ENCODE results near the gene UROS.

Gene UROS

DNA sequence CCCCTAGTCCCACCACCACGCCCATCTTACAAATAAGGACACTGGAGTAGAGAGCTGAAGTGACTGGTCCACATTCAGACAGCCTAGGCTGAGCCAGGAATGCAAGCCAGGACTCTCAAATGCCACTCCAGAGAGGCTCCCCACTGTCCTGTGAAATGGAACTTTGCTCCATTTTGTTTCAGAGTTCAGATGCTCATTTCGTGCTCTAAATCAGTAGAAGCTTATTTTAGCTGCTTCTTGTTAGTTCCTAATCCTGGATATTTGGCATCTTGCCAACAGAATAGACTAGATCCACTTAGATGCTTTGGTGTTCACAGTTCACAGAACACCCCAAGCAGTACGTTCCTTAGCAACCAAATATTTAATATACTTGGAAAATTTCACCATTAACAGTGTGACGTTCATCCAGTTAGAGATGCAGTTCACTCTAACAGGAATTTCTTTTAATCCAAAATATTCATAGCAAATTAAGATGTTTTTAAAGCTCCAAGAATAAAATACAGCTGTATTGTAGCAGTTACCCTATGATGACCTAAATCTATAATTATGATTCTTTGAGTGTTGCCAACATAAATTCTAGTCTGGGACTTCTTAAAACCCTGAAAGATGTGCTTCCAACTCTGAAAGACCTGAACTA lies 54.7 kb downstream of the UROS start (continued):
- TF ChIP-seq, protein P1, sequence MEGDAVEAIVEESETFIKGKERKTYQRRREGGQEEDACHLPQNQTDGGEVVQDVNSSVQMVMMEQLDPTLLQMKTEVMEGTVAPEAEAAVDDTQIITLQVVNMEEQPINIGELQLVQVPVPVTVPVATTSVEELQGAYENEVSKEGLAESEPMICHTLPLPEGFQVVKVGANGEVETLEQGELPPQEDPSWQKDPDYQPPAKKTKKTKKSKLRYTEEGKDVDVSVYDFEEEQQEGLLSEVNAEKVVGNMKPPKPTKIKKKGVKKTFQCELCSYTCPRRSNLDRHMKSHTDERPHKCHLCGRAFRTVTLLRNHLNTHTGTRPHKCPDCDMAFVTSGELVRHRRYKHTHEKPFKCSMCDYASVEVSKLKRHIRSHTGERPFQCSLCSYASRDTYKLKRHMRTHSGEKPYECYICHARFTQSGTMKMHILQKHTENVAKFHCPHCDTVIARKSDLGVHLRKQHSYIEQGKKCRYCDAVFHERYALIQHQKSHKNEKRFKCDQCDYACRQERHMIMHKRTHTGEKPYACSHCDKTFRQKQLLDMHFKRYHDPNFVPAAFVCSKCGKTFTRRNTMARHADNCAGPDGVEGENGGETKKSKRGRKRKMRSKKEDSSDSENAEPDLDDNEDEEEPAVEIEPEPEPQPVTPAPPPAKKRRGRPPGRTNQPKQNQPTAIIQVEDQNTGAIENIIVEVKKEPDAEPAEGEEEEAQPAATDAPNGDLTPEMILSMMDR (tag by site-specific recombination; IDR thresholded peaks at IDR 0.05), result no peak
- TF ChIP-seq SETDB1 (IDR thresholded peaks at IDR 0.05; ENCODE audit: insufficient read length, low read length) (no peak), ZNF174 (tag by site-specific recombination; IDR thresholded peaks at IDR 0.05) (0 out of 2 replicates have a peak, but pooled peaks have one; percentile 71), ZNF292 (tag by site-specific recombination; IDR thresholded peaks at IDR 0.05; ENCODE audit: borderline replicate concordance, low read depth) (no peak), ZNF561 (tag by site-specific recombination; IDR thresholded peaks at IDR 0.05; ENCODE audit: borderline replicate concordance) (peak; percentile 63; the same call in 1 of the 2 replicates), ZNF140 (tag by site-specific recombination; IDR thresholded peaks at IDR 0.05) (no peak), ZNF423 (tag by site-specific recombination; IDR thresholded peaks at IDR 0.05) (no peak), GLI4 (tag by site-specific recombination; IDR thresholded peaks at IDR 0.05) (no peak), ZNF341 (tag by site-specific recombination; IDR thresholded peaks at IDR 0.05; ENCODE audit: low read depth) (no peak), MZF1 (tag by site-specific recombination; IDR thresholded peaks at IDR 0.05; ENCODE audit: borderline replicate concordance) (no peak), MYNN (tag by site-specific recombination; IDR thresholded peaks at IDR 0.05; ENCODE audit: borderline replicate concordance) (no peak), ZNF266 (tag by site-specific recombination; IDR thresholded peaks at IDR 0.05; ENCODE audit: low read depth) (no peak), ZNF202 (tag by site-specific recombination; IDR thresholded peaks at IDR 0.05; ENCODE audit: borderline replicate concordance) (no peak), ZXDB (tag by site-specific recombination; IDR thresholded peaks at IDR 0.05) (no peak), BCL11B (tag by site-specific recombination; IDR thresholded peaks at IDR 0.05; ENCODE audit: low read depth) (no peak), PRDM1 (tag by site-specific recombination; IDR thresholded peaks at IDR 0.05) (no peak), ZNF324 (tag by site-specific recombination; IDR thresholded peaks at IDR 0.05) (no peak), ZNF510 (tag by site-specific recombination; IDR thresholded peaks at IDR 0.05; ENCODE audit: insufficient replicate concordance) (no peak), ZNF280C (tag by site-specific recombination; IDR thresholded peaks at IDR 0.05) (no peak), HOXC10 (CRISPR knock-in tag; IDR thresholded peaks at IDR 0.05) (no peak), ZNF571 (tag by site-specific recombination; IDR thresholded peaks at IDR 0.05) (no peak), ZBTB17 (tag by site-specific recombination; IDR thresholded peaks at IDR 0.05) (no peak), ZNF248 (tag by site-specific recombination; IDR thresholded peaks at IDR 0.05) (no peak)
- TF ChIP-seq, protein P2, sequence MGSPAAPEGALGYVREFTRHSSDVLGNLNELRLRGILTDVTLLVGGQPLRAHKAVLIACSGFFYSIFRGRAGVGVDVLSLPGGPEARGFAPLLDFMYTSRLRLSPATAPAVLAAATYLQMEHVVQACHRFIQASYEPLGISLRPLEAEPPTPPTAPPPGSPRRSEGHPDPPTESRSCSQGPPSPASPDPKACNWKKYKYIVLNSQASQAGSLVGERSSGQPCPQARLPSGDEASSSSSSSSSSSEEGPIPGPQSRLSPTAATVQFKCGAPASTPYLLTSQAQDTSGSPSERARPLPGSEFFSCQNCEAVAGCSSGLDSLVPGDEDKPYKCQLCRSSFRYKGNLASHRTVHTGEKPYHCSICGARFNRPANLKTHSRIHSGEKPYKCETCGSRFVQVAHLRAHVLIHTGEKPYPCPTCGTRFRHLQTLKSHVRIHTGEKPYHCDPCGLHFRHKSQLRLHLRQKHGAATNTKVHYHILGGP (tag by site-specific recombination; IDR thresholded peaks at IDR 0.05), result 0 out of 2 replicates have a peak, but pooled peaks have one; percentile 48
- TF ChIP-seq, protein P3, sequence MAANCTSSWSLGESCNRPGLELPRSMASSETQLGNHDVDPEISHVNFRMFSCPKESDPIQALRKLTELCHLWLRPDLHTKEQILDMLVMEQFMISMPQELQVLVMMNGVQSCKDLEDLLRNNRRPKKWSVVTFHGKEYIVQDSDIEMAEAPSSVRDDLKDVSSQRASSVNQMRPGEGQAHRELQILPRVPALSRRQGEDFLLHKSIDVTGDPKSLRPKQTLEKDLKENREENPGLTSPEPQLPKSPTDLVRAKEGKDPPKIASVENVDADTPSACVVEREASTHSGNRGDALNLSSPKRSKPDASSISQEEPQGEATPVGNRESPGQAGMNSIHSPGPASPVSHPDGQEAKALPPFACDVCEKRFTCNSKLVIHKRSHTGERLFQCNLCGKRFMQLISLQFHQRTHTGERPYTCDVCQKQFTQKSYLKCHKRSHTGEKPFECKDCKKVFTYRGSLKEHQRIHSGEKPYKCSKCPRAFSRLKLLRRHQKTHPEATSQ (tag by site-specific recombination; IDR thresholded peaks at IDR 0.05), result no peak
- TF ChIP-seq, protein P4, sequence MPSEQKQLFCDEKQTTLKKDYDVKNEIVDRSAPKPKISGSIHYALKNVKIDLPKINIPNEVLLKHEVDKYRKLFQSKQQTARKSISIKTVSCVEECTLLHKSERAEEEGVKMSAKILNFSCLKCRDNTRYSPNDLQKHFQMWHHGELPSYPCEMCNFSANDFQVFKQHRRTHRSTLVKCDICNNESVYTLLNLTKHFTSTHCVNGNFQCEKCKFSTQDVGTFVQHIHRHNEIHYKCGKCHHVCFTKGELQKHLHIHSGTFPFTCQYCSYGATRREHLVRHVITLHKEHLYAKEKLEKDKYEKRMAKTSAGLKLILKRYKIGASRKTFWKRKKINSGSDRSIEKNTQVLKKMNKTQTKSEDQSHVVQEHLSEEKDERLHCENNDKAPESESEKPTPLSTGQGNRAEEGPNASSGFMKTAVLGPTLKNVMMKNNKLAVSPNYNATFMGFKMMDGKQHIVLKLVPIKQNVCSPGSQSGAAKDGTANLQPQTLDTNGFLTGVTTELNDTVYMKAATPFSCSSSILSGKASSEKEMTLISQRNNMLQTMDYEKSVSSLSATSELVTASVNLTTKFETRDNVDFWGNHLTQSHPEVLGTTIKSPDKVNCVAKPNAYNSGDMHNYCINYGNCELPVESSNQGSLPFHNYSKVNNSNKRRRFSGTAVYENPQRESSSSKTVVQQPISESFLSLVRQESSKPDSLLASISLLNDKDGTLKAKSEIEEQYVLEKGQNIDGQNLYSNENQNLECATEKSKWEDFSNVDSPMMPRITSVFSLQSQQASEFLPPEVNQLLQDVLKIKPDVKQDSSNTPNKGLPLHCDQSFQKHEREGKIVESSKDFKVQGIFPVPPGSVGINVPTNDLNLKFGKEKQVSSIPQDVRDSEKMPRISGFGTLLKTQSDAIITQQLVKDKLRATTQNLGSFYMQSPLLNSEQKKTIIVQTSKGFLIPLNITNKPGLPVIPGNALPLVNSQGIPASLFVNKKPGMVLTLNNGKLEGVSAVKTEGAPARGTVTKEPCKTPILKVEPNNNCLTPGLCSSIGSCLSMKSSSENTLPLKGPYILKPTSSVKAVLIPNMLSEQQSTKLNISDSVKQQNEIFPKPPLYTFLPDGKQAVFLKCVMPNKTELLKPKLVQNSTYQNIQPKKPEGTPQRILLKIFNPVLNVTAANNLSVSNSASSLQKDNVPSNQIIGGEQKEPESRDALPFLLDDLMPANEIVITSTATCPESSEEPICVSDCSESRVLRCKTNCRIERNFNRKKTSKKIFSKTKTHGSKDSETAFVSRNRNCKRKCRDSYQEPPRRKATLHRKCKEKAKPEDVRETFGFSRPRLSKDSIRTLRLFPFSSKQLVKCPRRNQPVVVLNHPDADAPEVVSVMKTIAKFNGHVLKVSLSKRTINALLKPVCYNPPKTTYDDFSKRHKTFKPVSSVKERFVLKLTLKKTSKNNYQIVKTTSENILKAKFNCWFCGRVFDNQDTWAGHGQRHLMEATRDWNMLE (tag by site-specific recombination; conservative IDR thresholded peaks at IDR 0.05; ENCODE audit: low read depth), result no peak
- TF ChIP-seq, protein P5, sequence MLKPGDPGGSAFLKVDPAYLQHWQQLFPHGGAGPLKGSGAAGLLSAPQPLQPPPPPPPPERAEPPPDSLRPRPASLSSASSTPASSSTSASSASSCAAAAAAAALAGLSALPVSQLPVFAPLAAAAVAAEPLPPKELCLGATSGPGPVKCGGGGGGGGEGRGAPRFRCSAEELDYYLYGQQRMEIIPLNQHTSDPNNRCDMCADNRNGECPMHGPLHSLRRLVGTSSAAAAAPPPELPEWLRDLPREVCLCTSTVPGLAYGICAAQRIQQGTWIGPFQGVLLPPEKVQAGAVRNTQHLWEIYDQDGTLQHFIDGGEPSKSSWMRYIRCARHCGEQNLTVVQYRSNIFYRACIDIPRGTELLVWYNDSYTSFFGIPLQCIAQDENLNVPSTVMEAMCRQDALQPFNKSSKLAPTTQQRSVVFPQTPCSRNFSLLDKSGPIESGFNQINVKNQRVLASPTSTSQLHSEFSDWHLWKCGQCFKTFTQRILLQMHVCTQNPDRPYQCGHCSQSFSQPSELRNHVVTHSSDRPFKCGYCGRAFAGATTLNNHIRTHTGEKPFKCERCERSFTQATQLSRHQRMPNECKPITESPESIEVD (tag by site-specific recombination; IDR thresholded peaks at IDR 0.05), result no peak
